Fibroblast of gingiva (primary cell): ENCODE data around the gene BPIFB1.

Experiments used
- DNase-seq: peaks from one replicate; pipeline ENCODE4 v3.0.0-alpha.2; 2011; ENCODE audit warnings: low read depth

BPIFB1 gene

DNA sequence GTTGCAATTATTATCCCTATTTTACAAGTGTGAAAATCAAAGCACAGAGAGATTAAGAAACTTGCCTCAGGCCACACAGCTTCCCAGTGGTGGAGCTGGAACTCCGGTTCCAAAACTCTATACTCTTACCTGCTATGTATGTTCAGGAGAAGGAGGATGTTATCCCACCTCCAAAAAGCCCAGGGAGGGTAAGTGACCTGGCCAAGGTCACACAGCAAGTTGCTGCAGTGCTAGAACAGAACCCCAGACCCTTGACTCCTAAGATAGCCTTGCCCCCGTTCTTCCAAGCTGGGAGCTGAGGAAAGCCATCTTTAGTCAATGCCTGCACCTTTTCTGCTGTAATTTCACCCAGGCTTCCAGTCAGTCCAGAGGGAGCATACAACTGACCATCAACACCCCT, 42.3 kb downstream of the BPIFB1 start:
- DNase-seq, result no peak

DNA sequence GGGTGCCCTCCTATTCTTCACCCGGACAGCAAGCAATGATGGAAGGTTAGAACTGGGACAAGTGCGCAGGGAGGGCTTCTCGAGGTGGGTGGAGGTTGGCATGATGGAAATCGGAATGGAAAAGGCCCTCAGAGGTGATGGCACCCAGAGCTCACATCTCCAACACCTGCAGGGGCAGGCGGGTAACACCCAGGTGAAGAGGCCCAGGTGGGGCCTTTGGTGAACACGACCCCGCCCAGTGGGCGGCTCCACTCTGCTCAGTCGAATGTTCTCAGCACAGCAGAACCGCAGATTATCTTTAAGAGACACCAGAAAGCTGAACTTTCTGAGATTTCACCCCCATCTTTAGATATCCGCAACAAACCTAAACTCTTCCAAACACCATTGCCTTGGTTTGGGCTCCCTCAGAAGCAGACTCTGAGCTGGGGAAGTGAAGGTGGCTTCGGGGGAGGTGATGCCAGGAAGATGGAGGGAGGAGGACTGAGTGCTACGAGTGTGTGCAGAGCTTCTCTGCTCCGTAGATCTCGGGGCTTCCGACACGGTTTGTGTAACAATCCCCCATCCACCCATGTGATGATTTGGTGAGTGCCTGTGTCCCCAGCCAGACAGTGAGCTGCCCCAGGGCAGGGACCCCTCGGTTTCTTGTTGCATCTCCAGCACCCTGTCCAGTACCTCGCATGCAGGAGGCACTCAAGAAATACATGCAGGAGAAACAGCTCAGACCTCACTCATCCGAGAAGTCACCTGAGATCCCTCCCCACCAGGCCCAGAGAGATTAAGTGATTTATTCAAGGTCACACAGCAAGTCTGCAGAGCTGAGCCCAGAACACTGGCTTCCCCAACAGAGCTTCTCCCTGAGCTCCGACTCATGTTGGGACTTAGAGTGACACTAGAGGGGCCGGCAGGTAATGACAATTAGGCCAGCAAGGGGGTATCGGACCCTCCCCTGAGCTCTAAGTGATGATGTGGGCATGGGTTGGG, 45.4 kb downstream of the BPIFB1 start:
- DNase-seq, result no peak

GRCh38 chr20:33332905-33333456, 50.0 kb downstream of the BPIFB1 start:
- DNase-seq, result no peak

GRCh38 chr20:33333616-33334015, 50.6 kb downstream of the BPIFB1 start:
- no peak for DNase-seq

- DNase-seq, result no peak
Observed at GRCh38 chr20:33334111-33334510, 51.1 kb downstream of the BPIFB1 start.

DNA sequence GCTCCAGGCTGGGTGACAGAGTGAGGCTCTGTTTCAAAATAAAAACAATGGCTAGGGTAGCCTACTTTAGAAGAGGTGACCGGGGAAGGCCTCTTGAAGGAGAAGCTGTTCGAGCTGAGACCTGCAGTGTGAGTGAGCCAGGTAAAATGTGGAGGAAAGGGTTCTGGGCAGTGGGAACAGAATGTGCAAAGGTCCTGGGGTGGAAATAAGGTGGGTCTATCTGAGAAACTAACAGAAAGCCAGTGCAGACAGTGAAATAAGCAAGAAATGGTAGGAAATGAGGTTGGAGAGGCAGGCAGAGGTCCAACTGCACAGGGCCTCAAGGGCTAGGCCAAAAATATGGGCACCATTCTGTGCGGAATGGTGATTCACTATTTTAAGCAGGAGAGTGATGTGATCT, 53.4 kb downstream of the BPIFB1 start:
- no peak for DNase-seq

DNA sequence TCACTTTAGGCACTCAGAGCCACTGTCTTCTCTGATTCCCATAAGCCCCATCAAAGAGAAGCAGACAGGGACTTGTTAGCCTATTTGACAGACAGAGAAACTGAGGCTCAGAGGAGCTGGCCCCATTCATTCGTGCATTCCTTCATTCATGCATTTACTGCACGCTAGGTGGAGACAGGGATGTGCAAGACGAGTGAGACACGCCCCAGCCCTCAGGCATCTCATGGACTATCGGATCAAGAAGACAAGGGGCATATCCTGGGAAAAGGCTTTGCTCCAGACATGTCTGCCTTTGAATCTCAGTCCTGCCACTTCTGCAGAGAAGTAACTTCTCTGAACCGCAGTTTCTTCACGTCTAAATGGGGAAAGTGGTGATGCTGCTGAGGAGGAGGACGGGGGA, 54.1 kb downstream of the BPIFB1 start:
- no peak for DNase-seq

- DNase-seq, result no peak
Observed at GRCh38 chr20:33337531-33338165, 54.6 kb downstream of the BPIFB1 start.

DNA sequence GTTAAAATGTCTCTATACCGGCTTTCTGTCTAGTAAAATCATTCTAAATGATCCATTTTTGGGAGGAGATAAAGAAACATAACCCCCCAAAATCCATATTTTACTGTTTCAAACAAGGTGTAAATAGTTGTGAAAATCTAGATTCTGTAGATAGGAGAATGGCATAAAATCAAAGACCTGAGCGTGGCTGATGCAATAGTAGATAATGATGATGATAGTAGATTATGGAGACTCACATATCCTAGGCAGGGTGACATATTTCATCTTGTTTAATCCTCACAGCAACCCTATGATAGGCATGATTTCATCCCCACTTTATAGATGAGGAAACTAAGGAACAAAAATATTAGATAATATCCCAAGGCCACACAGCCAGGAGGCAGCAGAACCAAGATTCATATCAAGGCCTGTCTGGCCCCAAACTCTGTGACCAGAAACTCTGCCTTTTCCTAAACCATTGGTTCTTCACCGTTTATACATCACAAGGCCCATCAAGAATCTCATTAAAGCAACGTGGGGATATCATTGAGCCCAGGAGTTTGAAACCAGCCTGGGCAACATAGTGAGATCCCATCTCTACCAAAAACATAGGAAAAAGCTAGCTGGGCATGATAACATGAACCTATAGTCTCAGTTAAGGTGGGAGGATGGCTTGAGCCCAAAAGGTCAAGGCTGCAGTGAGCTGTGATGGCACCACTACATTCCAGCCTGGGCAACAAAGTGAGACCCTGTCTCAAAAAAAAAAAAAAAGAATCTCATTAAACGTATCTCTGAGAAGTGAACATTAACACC, 55.6 kb downstream of the BPIFB1 start:
- no peak for DNase-seq

DNA sequence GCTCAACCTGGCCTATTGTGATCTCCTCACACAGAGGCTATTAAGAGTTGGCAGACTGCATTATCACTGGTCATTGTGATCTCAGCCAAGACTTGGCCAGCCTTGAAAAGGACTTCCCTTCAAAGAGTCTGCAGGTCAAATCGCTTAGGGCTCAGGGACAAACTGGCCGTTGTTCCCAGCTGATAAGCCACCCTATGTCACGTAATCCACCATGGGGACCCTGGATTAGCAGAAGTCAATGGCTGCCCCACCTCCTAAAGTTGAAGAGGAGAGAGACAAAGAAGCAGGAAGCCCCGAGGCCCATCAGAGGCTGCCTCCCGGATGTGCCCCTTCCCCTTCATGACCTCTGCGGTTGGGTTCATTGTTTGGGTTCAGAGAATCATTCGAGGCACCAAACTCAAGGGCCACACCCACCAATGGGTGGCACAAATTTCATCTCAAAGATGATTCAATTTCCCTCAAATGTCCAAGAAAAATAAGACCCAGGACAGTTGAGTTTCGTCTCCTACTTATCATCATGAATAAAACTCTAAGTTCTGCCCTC, 56.6 kb downstream of the BPIFB1 start:
- no peak for DNase-seq

- DNase-seq, result no peak
Observed at GRCh38 chr20:33343521-33343920, 60.5 kb downstream of the BPIFB1 start.

- no peak for DNase-seq
Observed at GRCh38 chr20:33345342-33345741, 62.3 kb downstream of the BPIFB1 start.

GRCh38 chr20:33348136-33348937, 65.3 kb downstream of the BPIFB1 start:
- DNase-seq, result no peak

DNA sequence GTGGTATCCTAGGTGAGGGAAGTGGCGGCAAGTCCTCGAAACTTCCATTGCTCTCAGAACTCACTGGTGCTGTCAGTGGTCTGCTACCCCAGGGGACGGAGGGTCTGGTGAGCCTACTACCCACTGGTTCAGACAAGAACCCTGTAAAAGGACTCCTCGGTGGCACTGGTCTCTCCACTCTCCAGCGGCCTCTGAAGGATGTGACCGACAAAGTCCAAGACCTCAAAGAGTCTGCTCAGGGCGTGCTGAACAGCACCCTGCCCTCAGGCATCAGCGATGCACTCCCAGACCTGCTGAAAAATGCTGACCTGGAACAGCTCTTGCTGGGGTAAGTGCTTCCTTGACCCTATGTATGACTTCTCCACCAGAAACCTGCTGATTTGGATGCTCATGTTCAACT, 66.5 kb downstream of the BPIFB1 start:
- no peak for DNase-seq

DNA sequence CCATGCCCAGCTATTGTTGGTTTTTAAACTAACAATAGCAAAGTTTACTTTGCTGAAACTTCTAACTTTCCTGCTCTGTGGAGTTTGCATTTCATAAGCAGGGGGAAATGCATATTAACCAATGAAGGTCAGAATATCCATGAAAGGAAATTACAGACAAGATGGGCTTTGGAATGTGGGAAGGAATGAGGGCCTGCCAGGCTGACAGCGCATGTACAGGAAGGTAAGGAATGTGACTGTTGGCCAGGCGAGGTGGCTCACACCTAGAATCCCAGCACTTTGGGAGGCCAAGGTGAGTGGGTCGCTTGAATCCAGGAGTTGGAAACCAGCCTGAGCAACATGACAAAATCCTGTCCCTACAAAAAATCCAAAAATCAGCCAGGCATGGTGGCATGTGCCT, 68.7 kb downstream of the BPIFB1 start:
- no peak for DNase-seq

- DNase-seq, result no peak
Observed at GRCh38 chr20:33352258-33353012, 69.4 kb downstream of the BPIFB1 start.

DNA sequence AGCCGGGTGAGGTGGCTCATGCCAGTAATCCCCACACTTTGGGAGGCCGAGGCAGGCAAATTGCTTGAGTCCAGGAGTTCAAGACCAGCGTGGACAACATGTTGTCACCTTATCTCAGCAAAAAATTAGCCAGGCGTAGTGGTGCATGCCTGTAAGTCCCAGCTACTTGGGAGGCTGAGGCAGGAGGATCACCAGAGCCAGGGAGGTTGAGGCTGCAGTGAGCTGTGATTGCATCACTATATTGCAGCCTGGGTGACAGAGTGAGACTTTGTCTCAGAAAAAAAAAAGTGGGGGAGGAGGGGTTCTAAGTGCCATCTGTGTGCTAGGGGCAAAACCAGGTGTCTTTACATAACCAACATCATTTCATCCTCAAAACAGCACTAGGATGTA, 70.0 kb downstream of the BPIFB1 start:
- DNase-seq, result no peak
